GM12891 (cell line): ENCODE data around the gene KAT7.

ENCODE experiments used
- PAX5 ChIP-seq: IDR thresholded peaks from 2 replicates; pipeline ENCODE4 v1.6.1; 2011; ENCODE audit warnings: low read length, moderate library complexity, mild to moderate bottlenecking; ENCODE audit not compliant: insufficient read depth, severe bottlenecking
- POLR2A ChIP-seq: IDR thresholded peaks from 2 replicates; pipeline ENCODE4 v1.6.1; 2011; ENCODE audit warnings: low read depth, low read length, control low read depth
- POLR2AphosphoS5 ChIP-seq: IDR thresholded peaks from 2 replicates; pipeline ENCODE4 v1.6.1; 2011; ENCODE audit warnings: low read depth, low read length, control low read depth
- SPI1 ChIP-seq: IDR thresholded peaks from 2 replicates; pipeline ENCODE4 v1.6.1; 2011; ENCODE audit warnings: low read depth, low read length, control low read depth

DNA sequence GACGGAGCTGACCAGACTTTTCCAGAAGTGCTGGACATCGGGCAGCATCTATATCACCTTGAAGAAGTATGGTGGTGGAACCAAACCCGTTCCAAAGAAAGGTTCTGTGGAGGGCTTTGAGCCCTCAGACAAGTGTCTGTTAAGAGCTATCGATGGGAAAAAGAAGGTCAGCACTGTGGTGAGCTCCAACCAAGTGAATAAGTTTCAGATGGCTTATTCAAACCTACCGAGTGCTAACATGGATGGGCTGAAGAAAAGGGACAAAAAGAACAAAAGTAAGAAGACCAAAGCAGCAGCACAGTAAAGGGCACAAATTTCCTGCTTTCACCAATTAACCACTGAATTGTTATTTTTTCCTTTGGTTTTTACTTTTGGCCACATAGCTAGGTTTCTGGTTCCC lies 6.9 kb downstream of the KAT7 start:
- TF ChIP-seq SPI1 = no peak
- no peak for TF ChIP-seq POLR2A
- TF ChIP-seq POLR2AphosphoS5 = no peak
- no peak for TF ChIP-seq PAX5
